K562 (cell line): ENCODE data around the gene UQCRC2. TPM values are rescaled to one million over a fixed set of nuclear protein-coding genes. Genes with fewer than 3 reads are reported as not detected.

ENCODE experiments used
- ARID1B ChIP-seq: fragments of 450-650 bp; IDR thresholded peaks from 2 replicates; pipeline ENCODE4 v1.6.1; 2016; ENCODE audit warnings: antibody characterized with exemption, mild to moderate bottlenecking, inconsistent platforms
- ATF1 ChIP-seq, 2 experiments: fragments of 450-650 bp in 1 of 2; IDR thresholded peaks; 2 replicates each; pipeline ENCODE4 v1.6.1; 2016; ENCODE audit warnings: missing compliant biosample characterization in 1 of 2, missing genetic modification characterization in 1 of 2
- BHLHE40 ChIP-seq: IDR thresholded peaks from 2 replicates; pipeline ENCODE4 v1.6.1; 2011; ENCODE audit warnings: low read length, improper control_type of control experiment
- DNMT1 ChIP-seq: fragments of 450-650 bp; IDR thresholded peaks from 2 replicates; pipeline ENCODE4 v1.6.1; 2016; ENCODE audit warnings: antibody characterized with exemption, mild to moderate bottlenecking
- E4F1 ChIP-seq: fragments of 250-450 bp; sonication (Bioruptor Pico); IDR thresholded peaks from 2 replicates; pipeline ENCODE4 v1.5.0; 2021; ENCODE audit warnings: mild to moderate bottlenecking, borderline replicate concordance
- FOXK1 ChIP-seq: sonication (generic); formaldehyde crosslinking; IDR thresholded peaks from 2 replicates; pipeline ENCODE4 v1.8.0; 2022; ENCODE audit warnings: missing genetic modification reagents, mild to moderate bottlenecking, borderline replicate concordance
- HNRNPH1 ChIP-seq: fragments of 200-400 bp; formaldehyde crosslinking; optimal IDR thresholded peaks from 2 replicates; pipeline ENCODE3; 2017; ENCODE audit warnings: low read depth, mild to moderate bottlenecking, low read length, moderate library complexity
- HNRNPK ChIP-seq: fragments of 200-400 bp; formaldehyde crosslinking; IDR thresholded peaks from one replicate; pipeline ENCODE4 v1.6.1; 2018; ENCODE audit warnings: mild to moderate bottlenecking, low read depth, low read length; ENCODE audit not compliant: poor library complexity, severe bottlenecking
- ID3 ChIP-seq, 2 experiments: fragments of 250-450 bp in 1 of 2; fragments of 450-650 bp in 1 of 2; sonication (Bioruptor Pico) in 1 of 2; IDR thresholded peaks; 2 replicates each; pipeline versions ENCODE4 v1.6.1 to v1.8.0; 2016 to 2021; ENCODE audit warnings: mild to moderate bottlenecking in 2 of 2, moderate library complexity in 2 of 2, missing compliant biosample characterization in 1 of 2, missing genetic modification characterization in 1 of 2
- KDM1A ChIP-seq, 2 experiments: fragments of 450-650 bp; IDR thresholded peaks; 2 replicates each; pipeline ENCODE4 v1.6.1; 2016; ENCODE audit warnings: mild to moderate bottlenecking in 2 of 2
- LCOR ChIP-seq: sonication (generic); formaldehyde crosslinking; IDR thresholded peaks from 2 replicates; pipeline ENCODE4 v1.8.0; 2022; ENCODE audit warnings: mild to moderate bottlenecking, missing genetic modification reagents
- MAFG ChIP-seq: fragments of 450-650 bp; conservative IDR thresholded peaks from 2 replicates; pipeline ENCODE4 v1.6.1; 2016; ENCODE audit warnings: missing genetic modification characterization, missing compliant biosample characterization
- MAFK ChIP-seq: IDR thresholded peaks from 2 replicates; pipeline ENCODE4 v1.6.1; 2011; ENCODE audit warnings: low read length, improper control_type of control experiment
- MCM3 ChIP-seq: fragments of 450-650 bp; IDR thresholded peaks from 2 replicates; pipeline ENCODE4 v1.6.1; 2016
- NFE2 ChIP-seq: IDR thresholded peaks from 2 replicates; pipeline ENCODE4 v1.6.1; 2014; ENCODE audit warnings: antibody characterized with exemption, low read depth
- NKRF ChIP-seq: fragments of 450-650 bp; IDR thresholded peaks from 2 replicates; pipeline ENCODE4 v1.6.1; 2016; ENCODE audit warnings: borderline replicate concordance
- PML ChIP-seq: IDR thresholded peaks from 2 replicates; pipeline ENCODE4 v1.6.1; 2012; ENCODE audit warnings: low read length, inconsistent platforms
- RAD21 ChIP-seq, 2 experiments: fragments of 250-450 bp in 1 of 2; fragments of 450-650 bp in 1 of 2; sonication (Bioruptor Pico) in 1 of 2; formaldehyde crosslinking in 1 of 2; IDR thresholded peaks in 1 of 2; conservative IDR thresholded peaks in 1 of 2; 2 replicates each; pipeline versions ENCODE4 v1.4.0 to v1.8.0; 2020 to 2022; ENCODE audit warnings: mild to moderate bottlenecking in 2 of 2, moderate library complexity in 1 of 2
- SAFB2 ChIP-seq: fragments of 200-400 bp; formaldehyde crosslinking; IDR thresholded peaks from 2 replicates; pipeline ENCODE4 v1.6.1; 2018; ENCODE audit warnings: borderline replicate concordance, low read length, low read depth, moderate library complexity; ENCODE audit not compliant: severe bottlenecking
- SMARCA4 ChIP-seq: fragments of 450-650 bp; IDR thresholded peaks from 2 replicates; pipeline ENCODE4 v1.6.1; 2016
- SMARCC2 ChIP-seq: fragments of 450-650 bp; IDR thresholded peaks from 2 replicates; pipeline ENCODE4 v1.6.1; 2017; ENCODE audit warnings: antibody characterized with exemption, moderate library complexity, mild to moderate bottlenecking, low read depth
- SOX6 ChIP-seq: fragments of 450-650 bp; IDR thresholded peaks from 2 replicates; pipeline ENCODE4 v1.6.1; 2014; ENCODE audit warnings: mild to moderate bottlenecking
- TCF7 ChIP-seq: sonication (generic); IDR thresholded peaks from 2 replicates; pipeline ENCODE4 v1.6.1; 2016; ENCODE audit warnings: antibody characterized with exemption, borderline replicate concordance
- ZC3H11A ChIP-seq: IDR thresholded peaks from 2 replicates; pipeline ENCODE4 v1.6.1; 2012; ENCODE audit warnings: low read depth, low read length, improper control_type of control experiment
- ZNF699 ChIP-seq: fragments of 250-450 bp; sonication (Bioruptor Pico); IDR thresholded peaks from 2 replicates; pipeline ENCODE4 v1.8.0; 2021; ENCODE audit warnings: mild to moderate bottlenecking, moderate library complexity; ENCODE audit not compliant: insufficient replicate concordance
- ZNF76 ChIP-seq: fragments of 250-450 bp; sonication (Bioruptor Pico); IDR thresholded peaks from 2 replicates; pipeline ENCODE4 v1.4.0; 2020; ENCODE audit warnings: mild to moderate bottlenecking, moderate library complexity, borderline replicate concordance
- polyA plus RNA-seq, 8 experiments: library from polyadenylated mRNA; depleted of rRNA in 4 of 8; stranded (reverse) in 5 of 8; unstranded in 3 of 8; fragments of >200 nt; fragmentation: Nextera tagmentation in 2 of 8; fragmentation: Illumina TruSeq in 1 of 8; extraction: Ambion mirVana in 2 of 8; extraction: Trizol in 1 of 8; gene quantifications; 2 replicates each; pipeline versions ENCODE4 v1.2.1 to v1.2.3, GENCODE V29; 2011 to 2014; ENCODE audit warnings: inconsistent platforms in 1 of 8, missing spikeins in 1 of 8
- total RNA-seq, 7 experiments: library from RNA; depleted of rRNA in 6 of 7; stranded (reverse); fragments of >200 nt in 6 of 7; fragmentation: Illumina TruSeq in 2 of 7; extraction: Trizol in 2 of 7; gene quantifications; 2 replicates each; pipeline versions ENCODE4 v1.2.1 to v1.2.3, GENCODE V29; 2011 to 2021; ENCODE audit warnings: low replicate concordance in 1 of 7

Gene UQCRC2
- total and polyA plus RNA-seq, 9 of the 15 experiments (the other 6 are each of a cell fraction or from before 2014, with no cell fraction given), result 177 to 516 (median 319) TPM

GRCh38 chr16:22031483-22032083, 78.4 kb downstream of the UQCRC2 start (continued):
- no peak for TF ChIP-seq ZC3H11A
- TF ChIP-seq HNRNPH1, result no peak
- TF ChIP-seq ARID1B, result peak; percentile 41; the same call in 1 of the 2 replicates
- TF ChIP-seq TCF7, result no peak
- peak; percentile 95 for TF ChIP-seq MAFK
- TF ChIP-seq RAD21 (CRISPR knock-in tag; conservative IDR thresholded peaks at IDR 0.05 in 1 of 2, IDR thresholded peaks at IDR 0.05 in 1 of 2), result no peak
- no peak for TF ChIP-seq E4F1 (CRISPR knock-in tag)
- TF ChIP-seq LCOR (CRISPR knock-in tag), result no peak
- peak; percentile 98 for TF ChIP-seq NFE2
- no peak for TF ChIP-seq PML
- no peak for TF ChIP-seq SOX6
- TF ChIP-seq SMARCC2, result no peak
- no peak for TF ChIP-seq FOXK1
- TF ChIP-seq SMARCA4, result peak; percentile 45; the same call in 1 of the 2 replicates
- TF ChIP-seq ATF1 (CRISPR knock-in tag; IDR thresholded peaks at IDR 0.05), result no peak
- no peak for TF ChIP-seq ATF1 (tag; IDR thresholded peaks at IDR 0.05)
- TF ChIP-seq KDM1A (IDR thresholded peaks at IDR 0.05), result no peak
- TF ChIP-seq ID3 (CRISPR knock-in tag; IDR thresholded peaks at IDR 0.05), result no peak
- TF ChIP-seq ID3 (tag; IDR thresholded peaks at IDR 0.05), result no peak
- TF ChIP-seq HNRNPK, result no peak
- TF ChIP-seq ZNF76, result no peak
- TF ChIP-seq MAFG (tag), result peak; percentile 97
- no peak for TF ChIP-seq MCM3
- no peak for TF ChIP-seq DNMT1
- no peak for TF ChIP-seq SAFB2
- no peak for TF ChIP-seq ZNF699 (CRISPR knock-in tag)
- no peak for TF ChIP-seq BHLHE40
- no peak for TF ChIP-seq NKRF
